NB4 (cell line): ENCODE data around the gene TMEM179B.

Experiments used
- DNase-seq: peaks from one replicate; pipeline ENCODE4 v3.0.0; 2010; ENCODE audit warnings: low read depth
- H3K4me3 ChIP-seq: one replicate; pipeline ENCODE4 v1.5.1; 2011; ENCODE audit warnings: mild to moderate bottlenecking, low read depth, low read length, moderate library complexity
- MYC ChIP-seq: IDR thresholded peaks from 2 replicates; pipeline ENCODE4 v1.6.1; 2011; ENCODE audit warnings: low read depth, low read length
- POLR2A ChIP-seq: IDR thresholded peaks from 2 replicates; pipeline ENCODE4 v1.6.1; 2011; ENCODE audit warnings: mild to moderate bottlenecking; ENCODE audit not compliant: insufficient read length; ENCODE audit errors: extremely low read depth
- TF ChIP-seq, protein P1 (sequence below): IDR thresholded peaks from 2 replicates; pipeline ENCODE4 v1.6.1; 2011; ENCODE audit warnings: low read depth, low read length
- TF ChIP-seq, protein P2 (sequence below): IDR thresholded peaks from one replicate; pipeline ENCODE4 v1.5.1; 2012; ENCODE audit warnings: low read depth, low read length

TMEM179B gene

DNA sequence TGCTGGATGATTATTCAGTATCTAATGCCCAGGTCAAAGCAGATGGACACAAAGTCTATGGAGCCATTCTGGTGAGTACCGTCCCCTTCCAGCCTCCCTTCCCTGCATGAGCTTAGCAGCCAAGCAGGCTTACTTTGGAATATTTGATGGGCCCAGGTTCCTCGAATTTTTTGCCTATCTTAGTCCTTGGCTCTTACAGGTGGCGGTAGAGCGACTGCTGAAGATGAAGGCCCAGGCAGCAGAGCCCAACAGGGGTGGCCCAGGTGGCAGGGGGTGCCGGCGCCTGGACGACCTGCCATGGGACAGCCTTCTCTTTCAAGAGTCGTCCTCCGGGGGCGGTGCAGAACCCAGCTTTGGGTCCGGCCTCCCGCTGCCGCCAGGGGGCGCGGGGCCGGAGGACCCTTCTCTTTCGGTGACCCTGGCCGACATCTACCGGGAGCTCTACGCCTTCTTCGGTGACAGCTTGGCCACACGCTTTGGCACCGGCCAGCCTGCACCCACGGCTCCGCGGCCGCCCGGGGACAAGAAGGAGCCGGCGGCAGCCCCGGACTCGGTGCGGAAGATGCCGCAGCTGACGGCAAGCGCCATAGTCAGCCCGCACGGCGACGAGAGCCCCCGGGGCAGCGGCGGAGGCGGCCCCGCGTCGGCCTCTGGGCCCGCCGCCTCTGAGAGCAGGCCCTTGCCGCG lies 741 bp upstream of the TMEM179B start:
- peak overlapping the region; percentile 99 for H3K4me3 ChIP-seq
- TF ChIP-seq POLR2A (no peak), MYC (peak; percentile 85)
- TF ChIP-seq, protein P1, sequence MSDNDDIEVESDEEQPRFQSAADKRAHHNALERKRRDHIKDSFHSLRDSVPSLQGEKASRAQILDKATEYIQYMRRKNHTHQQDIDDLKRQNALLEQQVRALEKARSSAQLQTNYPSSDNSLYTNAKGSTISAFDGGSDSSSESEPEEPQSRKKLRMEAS = peak; percentile 71
- TF ChIP-seq, protein P2, sequence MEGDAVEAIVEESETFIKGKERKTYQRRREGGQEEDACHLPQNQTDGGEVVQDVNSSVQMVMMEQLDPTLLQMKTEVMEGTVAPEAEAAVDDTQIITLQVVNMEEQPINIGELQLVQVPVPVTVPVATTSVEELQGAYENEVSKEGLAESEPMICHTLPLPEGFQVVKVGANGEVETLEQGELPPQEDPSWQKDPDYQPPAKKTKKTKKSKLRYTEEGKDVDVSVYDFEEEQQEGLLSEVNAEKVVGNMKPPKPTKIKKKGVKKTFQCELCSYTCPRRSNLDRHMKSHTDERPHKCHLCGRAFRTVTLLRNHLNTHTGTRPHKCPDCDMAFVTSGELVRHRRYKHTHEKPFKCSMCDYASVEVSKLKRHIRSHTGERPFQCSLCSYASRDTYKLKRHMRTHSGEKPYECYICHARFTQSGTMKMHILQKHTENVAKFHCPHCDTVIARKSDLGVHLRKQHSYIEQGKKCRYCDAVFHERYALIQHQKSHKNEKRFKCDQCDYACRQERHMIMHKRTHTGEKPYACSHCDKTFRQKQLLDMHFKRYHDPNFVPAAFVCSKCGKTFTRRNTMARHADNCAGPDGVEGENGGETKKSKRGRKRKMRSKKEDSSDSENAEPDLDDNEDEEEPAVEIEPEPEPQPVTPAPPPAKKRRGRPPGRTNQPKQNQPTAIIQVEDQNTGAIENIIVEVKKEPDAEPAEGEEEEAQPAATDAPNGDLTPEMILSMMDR = peak; percentile 99
- DNase-seq = peak; percentile 92

DNA sequence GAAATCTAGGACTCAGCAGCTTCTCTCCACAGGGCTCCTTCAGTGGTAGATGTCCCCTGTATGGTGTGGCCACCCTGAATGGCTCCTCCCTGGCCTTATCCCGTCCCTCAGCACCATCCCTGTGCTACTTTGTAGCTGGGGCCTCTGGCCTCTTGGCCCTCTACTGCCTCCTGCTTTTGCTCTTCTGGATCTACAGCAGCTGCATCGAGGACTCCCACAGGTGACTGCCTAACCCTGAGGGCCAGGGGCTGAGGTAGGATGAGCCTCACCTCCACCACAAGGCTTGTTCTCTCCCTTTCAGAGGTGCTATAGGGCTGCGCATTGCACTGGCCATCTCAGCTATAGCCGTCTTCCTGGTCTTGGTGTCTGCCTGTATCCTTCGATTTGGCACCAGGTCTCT lies 1.8 kb downstream of the TMEM179B start:
- H3K4me3 ChIP-seq = peak overlapping the region; percentile 9
- DNase-seq = no peak
- TF ChIP-seq, protein P2 = no peak
- TF ChIP-seq MYC (no peak), POLR2A (no peak)
- TF ChIP-seq, protein P1 = no peak

DNA sequence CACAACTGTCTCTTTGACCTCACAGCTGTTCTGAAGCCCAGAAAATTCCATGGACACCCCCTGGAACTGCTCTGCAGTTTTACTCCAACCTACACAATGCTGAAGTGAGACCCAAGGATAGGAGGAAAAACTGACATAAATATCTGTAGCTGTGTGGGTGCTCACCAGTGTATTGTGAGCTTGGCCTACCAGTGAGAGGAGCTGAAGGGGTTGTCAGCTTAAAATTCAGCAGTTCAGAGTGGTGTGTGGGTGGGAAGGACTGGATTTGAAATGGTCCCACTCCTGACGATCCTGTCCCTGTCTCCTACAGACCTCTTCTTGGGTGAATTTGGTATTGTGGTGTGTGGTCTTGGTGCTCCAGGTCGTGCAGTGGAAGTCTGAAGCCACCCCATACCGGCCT lies 2.4 kb downstream of the TMEM179B start:
- TF ChIP-seq, protein P1 = no peak
- TF ChIP-seq, protein P2 = no peak
- TF ChIP-seq POLR2A = no peak
- no peak for TF ChIP-seq MYC
- no peak for DNase-seq
- no peak overlapping the region for H3K4me3 ChIP-seq

DNA sequence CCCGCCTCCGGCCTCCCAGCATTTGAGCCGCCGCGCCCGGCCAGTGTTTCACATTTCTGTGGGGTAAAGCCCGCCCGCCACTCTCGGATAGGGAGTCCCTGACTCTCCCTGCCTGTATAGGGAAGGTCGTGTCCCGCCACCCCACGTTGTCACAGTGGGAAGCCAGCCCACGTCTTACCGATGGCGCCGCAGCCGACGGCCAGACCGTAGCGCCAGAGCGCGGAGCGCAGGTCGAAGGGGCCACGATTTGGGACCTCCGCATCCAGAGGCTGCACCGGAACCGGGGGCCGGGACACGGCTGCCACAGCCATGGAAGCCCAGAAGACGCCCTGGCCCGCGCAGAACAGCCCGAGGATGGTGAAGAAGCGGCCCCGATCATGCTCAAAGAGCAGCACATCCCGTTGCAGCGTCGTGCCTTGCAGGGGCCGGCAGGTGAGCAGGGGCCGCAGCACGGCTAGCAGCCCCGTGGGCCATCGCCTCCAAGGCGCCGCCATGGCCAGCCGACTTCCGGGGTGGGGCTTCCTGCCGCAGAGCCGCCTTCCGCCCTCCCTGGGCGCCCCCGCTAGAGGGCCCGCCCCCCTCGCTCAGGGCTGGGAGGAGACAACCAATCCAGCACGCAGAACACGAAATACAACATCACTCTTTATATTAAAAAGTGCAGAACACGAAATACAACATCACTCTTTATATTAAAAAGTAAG lies 4.4 kb downstream of the TMEM179B start, which contains the start of gene TMEM223:
TMEM223 (minus strand) TSS at position 506 of the 701 bp plus-strand sequence; CDS start at position 494, 12 bp downstream.
- DNase-seq = peak; percentile 91
- peak within 1 kb of the TSS; percentile 82 for H3K4me3 ChIP-seq
- TF ChIP-seq, protein P2 = no peak
- TF ChIP-seq MYC = peak; percentile 67
- TF ChIP-seq POLR2A = peak; percentile 98
- TF ChIP-seq, protein P1 = peak; percentile 52; the same call in 1 of the 2 replicates

DNA sequence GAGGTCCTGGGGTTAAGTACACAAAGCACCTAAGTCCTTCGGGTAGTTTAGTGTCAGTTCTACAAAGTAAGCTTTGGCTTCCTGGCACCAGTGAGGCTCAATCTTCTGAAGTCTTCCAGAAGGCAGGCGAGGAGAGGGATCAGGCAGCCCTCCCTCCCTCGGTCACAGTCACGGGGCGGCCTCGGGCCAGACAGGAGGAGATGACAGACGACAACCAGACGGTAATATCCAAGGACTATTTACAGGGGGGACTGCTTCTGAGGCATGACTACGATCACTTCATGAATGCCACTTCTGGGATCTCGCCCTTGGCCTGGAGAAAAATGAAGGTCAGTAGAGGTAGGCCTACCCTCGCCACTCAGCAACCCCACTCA lies 5.0 kb downstream of the TMEM179B start:
- TF ChIP-seq POLR2A = no peak
- TF ChIP-seq, protein P1 = no peak
- TF ChIP-seq MYC = no peak
- TF ChIP-seq, protein P2 = no peak
- peak; percentile 43 for DNase-seq
- peak overlapping the region; percentile 12 for H3K4me3 ChIP-seq
